PFSK-1 (cell line): ENCODE data around the gene YBEY.

ENCODE experiments used
- FOXP2 ChIP-seq: optimal IDR thresholded peaks from 2 replicates; pipeline ENCODE3; 2011; ENCODE audit warnings: borderline replicate concordance, control low read depth, inconsistent platforms; ENCODE audit not compliant: insufficient read depth; ENCODE audit errors: extremely low read length, extremely low read depth
- POLR2AphosphoS5 ChIP-seq: IDR thresholded peaks from 2 replicates; pipeline ENCODE4 v1.6.1; 2012; ENCODE audit warnings: low read depth, mild to moderate bottlenecking, control low read depth, low read length, moderate library complexity
- REST ChIP-seq, 2 experiments: IDR thresholded peaks; 2 replicates each; pipeline versions ENCODE4 v1.6.1 to v1.8.0; 2011 to 2012; ENCODE audit warnings: low read depth in 2 of 2, low read length in 2 of 2, control low read depth in 1 of 2, inconsistent platforms in 1 of 2, mild to moderate bottlenecking in 1 of 2, moderate library complexity in 1 of 2; ENCODE audit not compliant: insufficient read depth in 1 of 2
- SIN3A ChIP-seq: IDR thresholded peaks from 2 replicates; pipeline ENCODE4 v1.6.1; 2012; ENCODE audit warnings: mild to moderate bottlenecking, low read length, moderate library complexity, borderline replicate concordance; ENCODE audit not compliant: insufficient read depth
- TAF1 ChIP-seq: IDR thresholded peaks from 2 replicates; pipeline ENCODE4 v1.6.1; 2012; ENCODE audit warnings: low read length, control low read depth, borderline replicate concordance; ENCODE audit not compliant: insufficient read depth

The YBEY gene

GRCh38 chr21:46325073-46325912 is 39.2 kb downstream of the YBEY start:
- TF ChIP-seq REST (IDR thresholded peaks at IDR 0.05; ENCODE audit: insufficient read depth in 1 of 2, low read depth in 2 of 2, low read length in 2 of 2) (no peak), TAF1 (no peak), POLR2AphosphoS5 (no peak), FOXP2 (no peak), SIN3A (no peak; the same call in 1 of the 2 replicates)

GRCh38 chr21:46326110-46326703 is 40.1 kb downstream of the YBEY start:
- no peak for TF ChIP-seq REST (IDR thresholded peaks at IDR 0.05; ENCODE audit: insufficient read depth in 1 of 2, low read depth in 2 of 2, low read length in 2 of 2)
- TF ChIP-seq POLR2AphosphoS5, result no peak
- TF ChIP-seq SIN3A, result no peak
- TF ChIP-seq TAF1, result no peak
- TF ChIP-seq FOXP2, result no peak

GRCh38 chr21:46327711-46328110 is 41.6 kb downstream of the YBEY start:
- TF ChIP-seq FOXP2 (no peak), POLR2AphosphoS5 (no peak), REST (IDR thresholded peaks at IDR 0.05; ENCODE audit: insufficient read depth in 1 of 2, low read depth in 2 of 2, low read length in 2 of 2) (no peak)

GRCh38 chr21:46328151-46328550 is 42.0 kb downstream of the YBEY start:
- TF ChIP-seq SIN3A, result no peak
- no peak for TF ChIP-seq FOXP2
- no peak for TF ChIP-seq POLR2AphosphoS5
- TF ChIP-seq TAF1, result no peak
- TF ChIP-seq REST (IDR thresholded peaks at IDR 0.05; ENCODE audit: insufficient read depth in 1 of 2, low read depth in 2 of 2, low read length in 2 of 2), result no peak
